Measurements from ENCODE around the gene TTC23L.
A peak's percentile ranks its signal among the peaks of the same experiment; 100 is the strongest.
"Not testable (repeated sequence)": the region's sequence is repeated elsewhere in the genome, so short reads cannot be mapped to it uniquely, and the experiment has no call there.

Gene TTC23L

GRCh38 chr5:34915139-34915855 is 76.3 kb downstream of the TTC23L start, which contains the start of the genes BRIX1 and RAD1:
BRIX1 (plus strand) TSS chr5:34915711; CDS start chr5:34915739, 28 bp downstream.
RAD1 (minus strand) TSS chr5:34915504; CDS start chr5:34914892, 612 bp downstream.
- peak within 1 kb of the TSS; percentile 74 for H3K27ac ChIP-seq
- peak; percentile 81 for DNase-seq (ENCODE audit: low read depth, low spot score)

- H3K27ac ChIP-seq = peak overlapping the region; percentile 74
- DNase-seq (ENCODE audit: low read depth, low spot score) = no peak
Measured at GRCh38 chr5:34915856-34916192, 76.9 kb downstream of the TTC23L start.

- H3K27ac ChIP-seq = no peak overlapping the region
Measured at GRCh38 chr5:34916518-34916917, 77.6 kb downstream of the TTC23L start.

GRCh38 chr5:34918025-34918424 is 79.1 kb downstream of the TTC23L start:
- no peak for DNase-seq (ENCODE audit: low read depth, low spot score)
- H3K27ac ChIP-seq = no peak overlapping the region

More at GRCh38 chr5:34916518-34916917, 77.6 kb downstream of the TTC23L start:
- no peak for DNase-seq (ENCODE audit: low read depth, low spot score)

DNA sequence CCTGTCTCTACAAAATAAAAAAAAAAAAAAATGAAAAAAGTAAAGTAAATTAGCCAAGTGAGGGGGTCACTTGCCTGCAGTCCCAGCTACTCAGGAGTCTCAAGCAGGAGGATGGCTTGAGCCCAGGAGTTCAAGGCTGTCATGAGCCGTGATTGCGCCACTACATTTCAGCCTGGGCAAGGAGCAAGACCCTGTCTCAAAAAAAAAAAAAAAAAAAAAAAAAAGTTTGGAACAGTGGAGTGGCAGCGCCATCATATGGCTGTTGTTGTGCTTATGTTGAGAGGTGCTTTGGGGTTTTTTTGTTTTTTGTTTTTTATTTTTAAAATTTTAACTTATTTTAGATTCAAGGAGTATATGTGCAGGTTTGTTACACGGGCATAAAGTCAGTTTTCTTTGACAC is 80.1 kb downstream of the TTC23L start:
- DNase-seq (ENCODE audit: low read depth, low spot score) = no peak
- no peak overlapping the region for H3K27ac ChIP-seq

DNA sequence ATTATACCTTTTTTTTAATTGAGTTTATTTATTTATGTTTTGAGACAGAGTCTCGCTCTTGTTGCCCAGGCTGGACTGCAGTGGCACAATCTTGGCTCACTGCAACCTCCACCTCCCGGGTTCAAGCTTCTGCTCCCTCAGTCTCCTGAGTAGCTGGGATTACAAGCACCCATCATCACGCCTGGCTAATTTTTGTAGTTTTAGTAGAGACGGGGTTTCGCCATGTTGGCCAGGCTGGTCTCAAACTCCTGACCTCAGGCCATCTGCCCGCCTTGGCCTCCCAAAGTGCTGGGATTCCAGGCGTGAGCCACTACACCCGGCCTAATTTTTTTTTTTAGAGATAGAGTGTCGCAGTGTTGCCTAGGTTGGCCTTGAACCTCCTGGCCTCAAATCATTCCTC is 84.3 kb downstream of the TTC23L start:
- DNase-seq (ENCODE audit: low read depth, low spot score) = not testable (repeated sequence)
- peak overlapping the region; percentile 41 for H3K27ac ChIP-seq

GRCh38 chr5:34923694-34924461 is 84.9 kb downstream of the TTC23L start:
- DNase-seq (ENCODE audit: low read depth, low spot score) = peak; percentile 33
- peak overlapping the region; percentile 41 for H3K27ac ChIP-seq

DNA sequence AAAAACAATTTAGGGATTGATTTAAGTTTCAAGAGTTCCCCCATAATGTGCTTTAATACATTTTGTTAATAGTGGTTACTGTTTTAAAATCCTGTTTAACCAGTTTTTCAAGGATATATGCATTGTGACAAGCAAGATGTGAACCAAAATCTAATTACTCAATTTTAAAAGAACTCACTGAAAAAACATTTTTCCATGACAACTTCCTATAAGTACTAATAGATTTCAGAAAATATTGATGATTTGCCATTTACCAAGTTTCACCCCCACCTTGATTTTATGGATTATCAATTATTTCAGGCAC is 85.5 kb downstream of the TTC23L start:
- peak overlapping the region; percentile 41 for H3K27ac ChIP-seq
- DNase-seq (ENCODE audit: low read depth, low spot score) = no peak

GRCh38 chr5:34926318-34926888 is 87.4 kb downstream of the TTC23L start:
- no peak overlapping the region for H3K27ac ChIP-seq
- DNase-seq (ENCODE audit: low read depth, low spot score) = no peak

DNA sequence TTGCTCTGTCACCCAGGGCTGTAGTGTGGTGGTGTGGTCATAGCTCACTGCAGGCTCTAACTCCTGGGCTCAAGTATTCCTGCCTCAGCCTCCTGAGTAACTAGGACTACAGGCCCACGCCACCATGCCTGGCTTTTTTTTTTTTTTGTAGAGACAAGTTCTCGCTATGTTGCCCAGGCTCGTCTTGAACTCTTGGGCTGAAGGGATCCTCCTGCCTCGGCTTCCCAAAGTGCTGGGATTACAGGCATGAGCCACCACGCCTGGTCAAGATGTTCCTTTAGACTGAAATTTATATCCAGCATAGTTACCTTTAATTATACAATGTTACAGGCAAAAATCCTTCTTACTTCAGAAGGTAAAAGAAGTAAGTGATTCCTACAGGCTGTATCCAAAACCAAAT is 88.8 kb downstream of the TTC23L start:
- no peak for DNase-seq (ENCODE audit: low read depth, low spot score)
- H3K27ac ChIP-seq = no peak overlapping the region

GRCh38 chr5:34928267-34928666 is 89.3 kb downstream of the TTC23L start:
- no peak for DNase-seq (ENCODE audit: low read depth, low spot score)
- no peak overlapping the region for H3K27ac ChIP-seq

DNA sequence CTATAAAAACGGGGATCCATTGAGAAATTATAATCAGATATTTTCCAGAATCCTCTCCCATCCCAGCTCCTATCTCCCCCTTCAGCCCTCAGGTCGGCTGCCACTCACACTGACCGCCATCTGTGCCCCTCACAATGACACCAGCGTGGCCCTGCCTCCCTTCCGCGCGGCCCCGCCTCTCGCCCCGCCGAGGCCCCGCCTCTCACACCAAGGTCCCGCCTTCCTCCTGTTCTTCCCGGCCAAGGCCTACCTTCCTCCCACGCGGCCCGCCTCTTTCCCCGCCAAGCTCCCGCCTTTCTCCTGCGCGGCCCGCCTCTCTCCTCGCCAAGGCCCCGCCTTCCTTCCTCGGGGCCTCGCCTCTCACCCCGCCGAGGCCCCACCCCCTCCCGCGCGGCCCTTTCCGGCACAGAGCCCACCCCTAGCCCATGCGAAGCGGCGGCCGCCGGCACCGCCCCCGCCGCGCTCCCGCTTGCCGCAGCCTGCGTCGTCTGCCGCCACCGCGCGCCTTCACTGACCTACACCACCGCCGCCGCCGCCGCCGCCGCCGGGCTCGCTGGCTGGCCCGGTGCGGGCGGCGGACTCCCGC is 90.3 kb downstream of the TTC23L start, which contains the start of gene DNAJC21:
TSS of gene DNAJC21 (plus strand) at position 426 of the 586 bp plus-strand sequence. CDS start 261 bp downstream, outside the sequence.
- DNase-seq (ENCODE audit: low read depth, low spot score) = peak; percentile 79
- peak within 1 kb of the TSS; percentile 85 for H3K27ac ChIP-seq

GRCh38 chr5:34929720-34930461 is 90.9 kb downstream of the TTC23L start:
- peak; percentile 26 for DNase-seq (ENCODE audit: low read depth, low spot score)
- peak overlapping the region; percentile 85 for H3K27ac ChIP-seq

- H3K27ac ChIP-seq = peak overlapping the region; percentile 85
- DNase-seq (ENCODE audit: low read depth, low spot score) = no peak
Measured at GRCh38 chr5:34930462-34930844, 91.5 kb downstream of the TTC23L start.

GRCh38 chr5:34930870-34931269 is 91.9 kb downstream of the TTC23L start:
- no peak for DNase-seq (ENCODE audit: low read depth, low spot score)

DNA sequence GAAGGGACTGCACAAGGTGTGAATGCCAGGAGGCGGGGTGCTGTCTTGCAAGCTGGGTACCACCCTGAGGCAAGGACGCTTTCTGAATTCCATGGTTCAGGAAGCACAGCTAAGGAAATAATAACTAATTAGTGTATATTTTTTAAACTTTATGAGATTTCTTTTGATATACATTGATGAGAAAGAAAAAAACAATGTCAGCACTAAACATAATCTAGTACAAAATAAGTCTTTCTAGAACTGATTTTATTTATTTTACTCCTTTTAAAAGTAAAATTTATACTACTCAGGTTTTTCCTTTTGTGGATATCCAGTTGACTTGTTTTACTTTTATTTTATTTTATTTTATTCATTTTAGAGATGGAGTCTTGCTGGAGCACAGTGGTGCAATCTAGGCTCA is 94.0 kb downstream of the TTC23L start:
- no peak overlapping the region for H3K27ac ChIP-seq
- no peak for DNase-seq (ENCODE audit: low read depth, low spot score)

More at GRCh38 chr5:34930870-34931269, 91.9 kb downstream of the TTC23L start:
- H3K27ac ChIP-seq = peak overlapping the region; percentile 85

- H3K27ac ChIP-seq = no peak overlapping the region
Measured at GRCh38 chr5:34941936-34942335, 103.0 kb downstream of the TTC23L start.

GRCh38 chr5:34944044-34944443 is 105.1 kb downstream of the TTC23L start:
- no peak overlapping the region for H3K27ac ChIP-seq
- DNase-seq (ENCODE audit: low read depth, low spot score) = no peak

More at GRCh38 chr5:34941936-34942335, 103.0 kb downstream of the TTC23L start:
- DNase-seq (ENCODE audit: low read depth, low spot score) = no peak

DNA sequence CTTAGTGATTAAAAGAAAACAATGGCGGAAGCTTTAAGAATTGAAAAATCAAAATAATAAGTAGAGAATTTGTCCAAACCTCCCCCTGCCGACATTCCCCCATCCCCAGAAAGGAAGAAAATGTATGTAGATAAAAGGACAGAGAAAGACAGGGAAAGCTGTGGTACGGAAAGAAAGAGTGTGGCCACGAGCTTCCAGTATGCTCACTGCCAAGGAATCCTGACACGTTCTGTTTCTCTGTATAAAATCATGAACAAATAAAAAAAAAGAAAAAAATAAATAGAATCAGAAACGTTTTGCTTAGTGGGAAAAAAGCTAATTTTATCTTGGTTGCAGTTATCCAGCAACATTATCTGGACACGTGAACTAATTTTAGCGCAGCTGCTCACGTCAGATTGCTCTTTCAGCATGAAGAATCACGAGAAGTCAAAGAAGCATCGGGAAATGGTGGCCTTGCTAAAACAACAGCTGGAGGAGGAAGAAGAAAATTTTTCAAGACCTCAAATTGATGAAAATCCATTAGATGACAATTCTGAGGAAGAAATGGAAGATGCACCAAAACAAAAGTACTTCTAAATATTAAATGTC is 105.6 kb downstream of the TTC23L start:
- no peak overlapping the region for H3K27ac ChIP-seq
- no peak for DNase-seq (ENCODE audit: low read depth, low spot score)
